Mesendoderm (in vitro differentiated cells): ENCODE results near the gene YY1AP1.
"Not testable (repeated sequence)": the region's sequence is repeated elsewhere in the genome, so short reads cannot be mapped to it uniquely, and the experiment has no call there.

Experiments used
- DNase-seq: peaks from one replicate; pipeline ENCODE4 v3.0.0; 2013
- H2AK5ac ChIP-seq: 2 replicates; pipeline ENCODE4 v1.6.1; 2013; ENCODE audit warnings: low read length, inconsistent platforms
- H2BK120ac ChIP-seq: 2 replicates; pipeline ENCODE4 v1.6.1; 2013; ENCODE audit warnings: low read depth, mild to moderate bottlenecking, low read length, moderate library complexity, mixed read lengths
- H2BK15ac ChIP-seq: replicated peaks from 2 replicates; pipeline ENCODE4 v1.6.1; 2013; ENCODE audit warnings: low read depth, mild to moderate bottlenecking, moderate library complexity
- H2BK5ac ChIP-seq: 2 replicates; pipeline ENCODE4 v1.6.1; 2013; ENCODE audit warnings: low read length, inconsistent platforms
- H3K18ac ChIP-seq: 2 replicates; pipeline ENCODE4 v1.6.1; 2013; ENCODE audit warnings: mild to moderate bottlenecking, low read length, mixed read lengths
- H3K23ac ChIP-seq: one replicate; pipeline ENCODE4 v1.6.1; 2013; ENCODE audit warnings: low read length
- H3K27ac ChIP-seq: 2 replicates; pipeline ENCODE4 v1.5.1; 2013; ENCODE audit warnings: low read depth, mild to moderate bottlenecking, inconsistent platforms, low read length, moderate library complexity
- H3K27me3 ChIP-seq: 2 replicates; pipeline ENCODE4 v1.6.1; 2013; ENCODE audit warnings: low read length, control low read depth, mild to moderate bottlenecking, inconsistent platforms; ENCODE audit not compliant: insufficient read depth, poor library complexity
- H3K36me3 ChIP-seq: 2 replicates; pipeline ENCODE4 v1.6.1; 2013; ENCODE audit warnings: low read length, inconsistent platforms; ENCODE audit not compliant: control insufficient read depth, insufficient read depth
- H3K4ac ChIP-seq: one replicate; pipeline ENCODE4 v1.6.1; 2013; ENCODE audit warnings: low read depth, mild to moderate bottlenecking, low read length, moderate library complexity
- H3K4me1 ChIP-seq: 2 replicates; pipeline ENCODE4 v1.6.1; 2013; ENCODE audit warnings: low read depth, low read length, inconsistent platforms; ENCODE audit not compliant: control insufficient read depth
- H3K4me2 ChIP-seq: 2 replicates; pipeline ENCODE4 v1.6.1; 2013; ENCODE audit warnings: low read length
- H3K4me3 ChIP-seq: 2 replicates; pipeline ENCODE4 v1.5.1; 2013; ENCODE audit warnings: mild to moderate bottlenecking, low read length
- H3K56ac ChIP-seq: one replicate; pipeline ENCODE4 v1.6.1; 2013; ENCODE audit warnings: low read length
- H3K79me1 ChIP-seq: 2 replicates; pipeline ENCODE4 v1.6.1; 2013; ENCODE audit warnings: low read length, inconsistent platforms
- H3K79me2 ChIP-seq: 2 replicates; pipeline ENCODE4 v1.6.1; 2013; ENCODE audit warnings: mild to moderate bottlenecking, low read length; ENCODE audit not compliant: control insufficient read depth, insufficient read depth
- H3K9ac ChIP-seq: 2 replicates; pipeline ENCODE4 v1.6.1; 2013; ENCODE audit warnings: low read length, inconsistent platforms
- H4K5ac ChIP-seq: one replicate; pipeline ENCODE4 v1.6.1; 2013; ENCODE audit warnings: low read length
- H4K8ac ChIP-seq: one replicate; pipeline ENCODE4 v1.6.1; 2013; ENCODE audit warnings: low read depth, mild to moderate bottlenecking, control low read depth, low read length, moderate library complexity
- WGBS: extraction: QIAGEN DNeasy Blood & Tissue Kit; methylation state at CpG from one replicate; pipeline ENCODE4 v1.1.7; 2013; ENCODE audit warnings: low lambda C conversion rate, missing lambda C conversion rate; ENCODE audit not compliant: insufficient coverage; ENCODE audit errors: extremely low coverage; 5-methylcytosine and 5-hydroxymethylcytosine counted together

YY1AP1 gene

GRCh38 chr1:155709391-155709790, 20.8 kb upstream of the YY1AP1 start:
- H4K8ac ChIP-seq: no peak overlapping the region
- H3K79me2 ChIP-seq: peaks cover 13% of the 10 kb centered on the region
- no peaks in the 10 kb centered on the region for H3K27me3 ChIP-seq
- no peaks in the 10 kb centered on the region for H3K4me1 ChIP-seq
- no peak overlapping the region for H2BK5ac ChIP-seq
- WGBS: no CpG with 5 or more reads among the region's 3 CpGs
- H2BK120ac ChIP-seq: no peak overlapping the region
- no peak overlapping the region for H3K27ac ChIP-seq
- H2AK5ac ChIP-seq: no peak overlapping the region
- H3K36me3 ChIP-seq: no peaks in the 10 kb centered on the region
- no peak overlapping the region for H3K4me3 ChIP-seq
- peaks cover 2% of the 10 kb centered on the region for H3K79me1 ChIP-seq
- no peak for DNase-seq
- H3K4ac ChIP-seq: no peak overlapping the region
- H3K23ac ChIP-seq: no peak overlapping the region
- H4K5ac ChIP-seq: no peak overlapping the region
- H3K56ac ChIP-seq: no peak overlapping the region
- no peak overlapping the region for H3K9ac ChIP-seq
- H3K18ac ChIP-seq: no peak overlapping the region
- no peak overlapping the region for H3K4me2 ChIP-seq
- no peak overlapping the region for H2BK15ac ChIP-seq

- no peak overlapping the region for H3K4me2 ChIP-seq
- H3K27me3 ChIP-seq: no peaks in the 10 kb centered on the region
- H2AK5ac ChIP-seq: no peak overlapping the region
- H3K4me1 ChIP-seq: no peaks in the 10 kb centered on the region
- DNase-seq: no peak
- H3K4ac ChIP-seq: no peak overlapping the region
- H2BK15ac ChIP-seq: no peak overlapping the region
- no peaks in the 10 kb centered on the region for H3K36me3 ChIP-seq
- H3K18ac ChIP-seq: no peak overlapping the region
- no CpG with 5 or more reads among the region's 5 CpGs for WGBS
- H4K8ac ChIP-seq: no peak overlapping the region
- H3K56ac ChIP-seq: no peak overlapping the region
- H3K79me2 ChIP-seq: peaks cover 21% of the 10 kb centered on the region
- no peak overlapping the region for H4K5ac ChIP-seq
- no peak overlapping the region for H2BK120ac ChIP-seq
- no peak overlapping the region for H3K9ac ChIP-seq
- H2BK5ac ChIP-seq: no peak overlapping the region
- H3K27ac ChIP-seq: no peak overlapping the region
- H3K79me1 ChIP-seq: peaks cover 7% of the 10 kb centered on the region
- no peak overlapping the region for H3K4me3 ChIP-seq
- no peak overlapping the region for H3K23ac ChIP-seq
Measured at GRCh38 chr1:155706139-155706538, 17.6 kb upstream of the YY1AP1 start.

- H3K4me2 ChIP-seq, H2BK15ac ChIP-seq, H3K23ac ChIP-seq, H3K4me1 ChIP-seq, DNase-seq, H3K9ac ChIP-seq, H2AK5ac ChIP-seq, H3K4me3 ChIP-seq, H3K79me1 ChIP-seq, H2BK120ac ChIP-seq, H4K8ac ChIP-seq, H3K18ac ChIP-seq, H2BK5ac ChIP-seq, H3K36me3 ChIP-seq, H3K27me3 ChIP-seq, H3K4ac ChIP-seq, H4K5ac ChIP-seq, H3K27ac ChIP-seq, H3K56ac ChIP-seq: not testable (repeated sequence)
- no CpG with 5 or more reads among the region's 5 CpGs for WGBS
- H3K79me2 ChIP-seq: peaks cover 26% of the 10 kb centered on the region
Measured at GRCh38 chr1:155704414-155704813, 15.8 kb upstream of the YY1AP1 start.

GRCh38 chr1:155703216-155703615, 14.6 kb upstream of the YY1AP1 start:
- no peaks in the 10 kb centered on the region for H3K4me1 ChIP-seq
- no peak overlapping the region for H3K27ac ChIP-seq
- no peak overlapping the region for H3K4me2 ChIP-seq
- no peak overlapping the region for H3K23ac ChIP-seq
- no peak overlapping the region for H4K5ac ChIP-seq
- H3K18ac ChIP-seq: no peak overlapping the region
- H2BK120ac ChIP-seq: no peak overlapping the region
- H3K79me1 ChIP-seq: peaks cover 9% of the 10 kb centered on the region
- H3K4me3 ChIP-seq: no peak overlapping the region
- H3K9ac ChIP-seq: no peak overlapping the region
- no peak overlapping the region for H3K4ac ChIP-seq
- no peaks in the 10 kb centered on the region for H3K27me3 ChIP-seq
- no peak for DNase-seq
- WGBS: no CpG with 5 or more reads among the region's 6 CpGs
- H2AK5ac ChIP-seq: no peak overlapping the region
- H3K36me3 ChIP-seq: no peaks in the 10 kb centered on the region
- no peak overlapping the region for H3K56ac ChIP-seq
- H3K79me2 ChIP-seq: peaks cover 34% of the 10 kb centered on the region
- H4K8ac ChIP-seq: no peak overlapping the region
- no peak overlapping the region for H2BK5ac ChIP-seq
- no peak overlapping the region for H2BK15ac ChIP-seq

- H3K4me3 ChIP-seq, H3K27me3 ChIP-seq, H4K8ac ChIP-seq, H3K27ac ChIP-seq, H3K18ac ChIP-seq, H3K23ac ChIP-seq, H3K9ac ChIP-seq, H3K4me2 ChIP-seq, H3K56ac ChIP-seq, DNase-seq, H2BK15ac ChIP-seq, H2BK120ac ChIP-seq, H2BK5ac ChIP-seq, H2AK5ac ChIP-seq, H3K4me1 ChIP-seq, H4K5ac ChIP-seq, H3K4ac ChIP-seq, H3K36me3 ChIP-seq: not testable (repeated sequence)
- Histone ChIP-seq H3K79me2 (peaks cover 42% of the 10 kb centered on the region), H3K79me1 (peaks cover 11% of the 10 kb centered on the region)
- no CpG with 5 or more reads among the region's 2 CpGs for WGBS
Measured at GRCh38 chr1:155701675-155702074, 13.1 kb upstream of the YY1AP1 start.

GRCh38 chr1:155699062-155699461, 10.5 kb upstream of the YY1AP1 start:
- H4K5ac ChIP-seq, H3K4ac ChIP-seq, H3K27ac ChIP-seq, H3K56ac ChIP-seq, H3K9ac ChIP-seq, H2BK15ac ChIP-seq, H3K4me1 ChIP-seq, H3K18ac ChIP-seq, H3K4me2 ChIP-seq, H3K27me3 ChIP-seq, H3K4me3 ChIP-seq, H2AK5ac ChIP-seq, H2BK120ac ChIP-seq, H3K36me3 ChIP-seq, H3K23ac ChIP-seq, H4K8ac ChIP-seq, H2BK5ac ChIP-seq: not testable (repeated sequence)
- DNase-seq: peak; percentile 77
- peaks cover 47% of the 10 kb centered on the region for H3K79me2 ChIP-seq
- no CpG with 5 or more reads among the region's 4 CpGs for WGBS
- H3K79me1 ChIP-seq: peaks cover 13% of the 10 kb centered on the region
